H1 (cell line): ENCODE data around the gene ZBED1. TPM values are rescaled to one million over a fixed set of nuclear protein-coding genes. Genes with fewer than 3 reads are reported as not detected.

ENCODE experiments used
- CTCF ChIA-PET: fragments of 300-600 bp; sonication (Branson Sonifier 250); formaldehyde crosslinking; loops from one replicate; lab custom pipeline; 2021; ENCODE audit not compliant: partially characterized antibody; lab: Charles Lee
- POLR2A ChIA-PET: fragments of 300-600 bp; sonication (Branson Sonifier 250); formaldehyde crosslinking; loops from one replicate; lab custom pipeline; 2021; ENCODE audit warnings: inconsistent platforms; ENCODE audit not compliant: partially characterized antibody; lab: Charles Lee
- DNase-seq, 2 experiments: peaks; one replicate each; pipeline versions ENCODE4 v3.0.0 to v3.0.0-alpha.2; 2010 to 2022; ENCODE audit warnings: low spot score in 2 of 2, low read depth in 1 of 2, mixed read lengths in 1 of 2
- FAIRE-seq: peaks from 2 replicates; lab custom pipeline; 2011; peaks lifted over from hg19 to GRCh38; lab: Jason Lieb, UNC
- H2AFZ ChIP-seq: 2 replicates; pipeline ENCODE4 v1.8.1; 2012; ENCODE audit warnings: low read length, inconsistent platforms
- H2AK5ac ChIP-seq: 2 replicates; pipeline ENCODE4 v1.6.1; 2013; ENCODE audit warnings: low read depth, low read length
- H2BK120ac ChIP-seq: replicated peaks from 2 replicates; pipeline ENCODE3; 2013; ENCODE audit warnings: low read depth, low read length, inconsistent platforms
- H2BK12ac ChIP-seq: 2 replicates; pipeline ENCODE4 v1.6.1; 2013; ENCODE audit warnings: low read depth, low read length
- H2BK15ac ChIP-seq: 2 replicates; pipeline ENCODE4 v1.6.1; 2013; ENCODE audit warnings: low read length
- H2BK20ac ChIP-seq: 2 replicates; pipeline ENCODE4 v1.6.1; 2013; ENCODE audit warnings: low read length
- H2BK5ac ChIP-seq: 2 replicates; pipeline ENCODE4 v1.6.1; 2013; ENCODE audit warnings: low read depth, low read length
- H3K14ac ChIP-seq: 2 replicates; pipeline ENCODE4 v1.6.1; 2013; ENCODE audit warnings: inconsistent platforms; ENCODE audit not compliant: insufficient read length
- H3K18ac ChIP-seq: 2 replicates; pipeline ENCODE4 v1.6.1; 2013; ENCODE audit warnings: low read length; ENCODE audit errors: extremely low read depth
- H3K23ac ChIP-seq: 2 replicates; pipeline ENCODE4 v1.6.1; 2013; ENCODE audit warnings: inconsistent platforms; ENCODE audit not compliant: insufficient read length
- H3K23me2 ChIP-seq: 2 replicates; pipeline ENCODE4 v1.6.1; 2013; ENCODE audit warnings: low read depth, low read length
- H3K27ac ChIP-seq: 2 replicates; pipeline ENCODE4 v1.6.1; 2011; ENCODE audit warnings: low read depth, low read length, inconsistent platforms
- H3K27me3 ChIP-seq, 4 experiments: replicated peaks in 1 of 4; 1 replicate in 1 of 4; 2 replicates in 3 of 4; pipeline versions ENCODE4 v1.6.1 to v1.8.1; 2011 to 2013; ENCODE audit warnings: low read length in 3 of 4, mild to moderate bottlenecking in 3 of 4, inconsistent platforms in 2 of 4, mixed read lengths in 2 of 4, moderate library complexity in 1 of 4; ENCODE audit not compliant: control insufficient read depth in 3 of 4, insufficient read depth in 3 of 4; ENCODE audit errors: extremely low read depth in 1 of 4
- H3K36me3 ChIP-seq, 4 experiments: 2 replicates each; pipeline versions ENCODE4 v1.6.1 to v1.8.1; 2011 to 2013; ENCODE audit warnings: mild to moderate bottlenecking in 4 of 4, low read length in 3 of 4, moderate library complexity in 2 of 4, control low read depth in 1 of 4, inconsistent platforms in 1 of 4; ENCODE audit not compliant: insufficient read depth in 4 of 4, control insufficient read depth in 2 of 4
- H3K4ac ChIP-seq: replicated peaks from 2 replicates; pipeline ENCODE3; 2013; ENCODE audit warnings: low read length, low read depth, mixed read lengths, inconsistent platforms; ENCODE audit not compliant: insufficient read length
- H3K4me1 ChIP-seq, 4 experiments: replicated peaks in 1 of 4; 1 replicate in 1 of 4; 2 replicates in 3 of 4; pipeline versions ENCODE4 v1.6.1 to v1.8.1; 2011 to 2013; ENCODE audit warnings: low read length in 3 of 4, inconsistent platforms in 2 of 4, mixed read lengths in 1 of 4; ENCODE audit not compliant: insufficient read depth in 4 of 4, control insufficient read depth in 3 of 4
- H3K4me2 ChIP-seq, 2 experiments: 2 replicates each; pipeline versions ENCODE4 v1.6.1 to v1.8.1; 2011 to 2013; ENCODE audit warnings: low read depth in 2 of 2, low read length in 2 of 2, control low read depth in 1 of 2, inconsistent platforms in 1 of 2, mild to moderate bottlenecking in 1 of 2; ENCODE audit not compliant: insufficient read depth in 1 of 2
- H3K4me3 ChIP-seq, 4 experiments: fragments of 200-600, 300-600 bp in 1 of 4; sonication (generic), shearing (Covaris generic), sonication (Bioruptor Twin) in 1 of 4; 2 replicates each; pipeline versions ENCODE4 v1.5.1 to v1.8.1; 2011 to 2016; ENCODE audit warnings: low read length in 4 of 4, low read depth in 3 of 4, control low read depth in 2 of 4, inconsistent platforms in 2 of 4, mild to moderate bottlenecking in 2 of 4, mixed read lengths in 1 of 4, moderate library complexity in 1 of 4; ENCODE audit not compliant: insufficient read depth in 2 of 4; ENCODE audit errors: extremely low read depth in 1 of 4
- H3K56ac ChIP-seq: replicated peaks from 2 replicates; pipeline ENCODE3; 2013; ENCODE audit warnings: low read depth, mild to moderate bottlenecking, mixed read lengths, low read length, inconsistent platforms; ENCODE audit not compliant: insufficient read length
- H3K79me1 ChIP-seq: 2 replicates; pipeline ENCODE4 v1.6.1; 2013; ENCODE audit warnings: low read depth, low read length, control low read depth
- H3K79me2 ChIP-seq, 2 experiments: 2 replicates each; pipeline versions ENCODE4 v1.6.1 to v1.8.1; 2012 to 2013; ENCODE audit warnings: low read length in 2 of 2, mild to moderate bottlenecking in 2 of 2, inconsistent platforms in 1 of 2; ENCODE audit not compliant: insufficient read depth in 2 of 2, control insufficient read depth in 1 of 2
- H3K9ac ChIP-seq, 4 experiments: replicated peaks in 1 of 4; 1 replicate in 1 of 4; 2 replicates in 3 of 4; pipeline versions ENCODE4 v1.6.1 to v1.8.1; 2011 to 2013; ENCODE audit warnings: low read depth in 3 of 4, low read length in 3 of 4, control low read depth in 2 of 4, mild to moderate bottlenecking in 2 of 4, moderate library complexity in 2 of 4, inconsistent platforms in 1 of 4; ENCODE audit errors: extremely low read depth in 1 of 4
- H3K9me3 ChIP-seq, 2 experiments: 2 replicates each; pipeline versions ENCODE4 v1.6.1 to v1.8.1; 2012 to 2013; ENCODE audit warnings: mild to moderate bottlenecking in 2 of 2, moderate library complexity in 2 of 2, control low read depth in 1 of 2, inconsistent platforms in 1 of 2, low read depth in 1 of 2, low read length in 1 of 2, mixed read lengths in 1 of 2; ENCODE audit not compliant: insufficient read depth in 2 of 2
- H4K20me1 ChIP-seq, 2 experiments: replicated peaks in 1 of 2; 2 replicates each; pipeline versions ENCODE3 to v1.8.1; 2011 to 2013; ENCODE audit warnings: inconsistent platforms in 2 of 2, low read length in 2 of 2, mild to moderate bottlenecking in 1 of 2; ENCODE audit not compliant: insufficient read depth in 2 of 2, control insufficient read depth in 1 of 2
- H4K5ac ChIP-seq: 2 replicates; pipeline ENCODE4 v1.6.1; 2013; ENCODE audit warnings: low read length, low read depth, mixed read lengths, inconsistent platforms; ENCODE audit not compliant: insufficient read length
- H4K8ac ChIP-seq: 2 replicates; pipeline ENCODE4 v1.8.0; 2013; ENCODE audit warnings: mild to moderate bottlenecking, moderate library complexity, low read length, inconsistent platforms; ENCODE audit not compliant: insufficient read depth; ENCODE audit errors: extremely low read depth
- H4K91ac ChIP-seq: replicated peaks from 2 replicates; pipeline ENCODE3; 2013; ENCODE audit warnings: low read length, mixed read lengths, inconsistent platforms; ENCODE audit not compliant: insufficient read length
- CBX5 ChIP-seq: fragments of 300-800, 300-1000 bp; sonication (generic); IDR thresholded peaks from 2 replicates; pipeline ENCODE4 v1.7.1; 2016; ENCODE audit warnings: antibody characterized with exemption, low read length, low read depth
- CEBPB ChIP-seq: IDR thresholded peaks from 2 replicates; pipeline ENCODE4 v1.6.1; 2012; ENCODE audit warnings: low read depth, low read length
- CTBP2 ChIP-seq: IDR thresholded peaks from 2 replicates; pipeline ENCODE4 v1.7.0; 2011; ENCODE audit warnings: borderline replicate concordance, mild to moderate bottlenecking, moderate library complexity, mixed read lengths, low read length; ENCODE audit not compliant: insufficient read depth, insufficient read length
- E2F6 ChIP-seq: IDR thresholded peaks from 2 replicates; pipeline ENCODE4 v1.6.1; 2012; ENCODE audit warnings: inconsistent platforms
- GTF2F1 ChIP-seq: IDR thresholded peaks from 2 replicates; pipeline ENCODE4 v1.6.1; 2012; ENCODE audit warnings: low read depth, low read length, improper control_type of control experiment, borderline replicate concordance
- HDAC6 ChIP-seq: IDR thresholded peaks from one replicate; pipeline ENCODE4 v1.7.1; 2012; ENCODE audit warnings: low read depth, mild to moderate bottlenecking, inconsistent platforms, low read length, moderate library complexity
- KDM1A ChIP-seq: fragments of 200-600, 300-600 bp; sonication (generic); IDR thresholded peaks from 2 replicates; pipeline ENCODE4 v1.7.1; 2016; ENCODE audit warnings: mild to moderate bottlenecking, low read length, borderline replicate concordance
- MAX ChIP-seq: IDR thresholded peaks from 2 replicates; pipeline ENCODE4 v1.6.1; 2012; ENCODE audit warnings: inconsistent platforms
- POU5F1 ChIP-seq: IDR thresholded peaks from 2 replicates; pipeline ENCODE4 v1.6.1; 2011; ENCODE audit warnings: low read depth, mild to moderate bottlenecking, low read length, moderate library complexity
- RBBP5 ChIP-seq: IDR thresholded peaks from 2 replicates; pipeline ENCODE4 v1.7.1; 2012; ENCODE audit warnings: low read depth, mild to moderate bottlenecking, inconsistent platforms, low read length, moderate library complexity, borderline replicate concordance
- SAP30 ChIP-seq: fragments of 300-600 bp; sonication (generic); IDR thresholded peaks from 2 replicates; pipeline ENCODE4 v1.7.1; 2012; ENCODE audit warnings: low read length, moderate library complexity, mild to moderate bottlenecking, inconsistent platforms; ENCODE audit not compliant: insufficient read depth, insufficient replicate concordance
- SP2 ChIP-seq: IDR thresholded peaks from 2 replicates; pipeline ENCODE4 v1.6.1; 2012; ENCODE audit warnings: mild to moderate bottlenecking, low read length, inconsistent platforms
- SP4 ChIP-seq: IDR thresholded peaks from 2 replicates; pipeline ENCODE4 v1.6.1; 2012; ENCODE audit warnings: low read length, inconsistent platforms
- ZNF274 ChIP-seq: IDR thresholded peaks from 2 replicates; pipeline ENCODE4 v1.7.0; 2012; ENCODE audit warnings: low read length, borderline replicate concordance; ENCODE audit errors: extremely low read depth
- WGBS, 2 experiments: shearing (Covaris generic) in 1 of 2; methylation state at CpG; one replicate each; pipeline versions ENCODE4 v1.1.6 to v1.1.7; 2013 to 2015; ENCODE audit warnings: low lambda C conversion rate in 2 of 2, mixed read lengths in 2 of 2, inconsistent platforms in 1 of 2, low coverage in 1 of 2, missing lambda C conversion rate in 1 of 2; ENCODE audit not compliant: insufficient replicate concordance in 2 of 2, insufficient coverage in 1 of 2, insufficient read length in 1 of 2; ENCODE audit errors: extremely low coverage in 1 of 2, missing lambda C conversion rate in 1 of 2; 5-methylcytosine and 5-hydroxymethylcytosine counted together
- polyA plus RNA-seq, 7 experiments: library from polyadenylated mRNA; depleted of rRNA in 3 of 7; stranded (reverse) in 5 of 7; unstranded in 2 of 7; fragments of >200 nt in 5 of 7; fragments of 200-250 nt in 2 of 7; gene quantifications; 1 replicate in 5 of 7; 2 replicates in 1 of 7; 4 replicates in 1 of 7; pipeline versions ENCODE4 v1.2.1 to v1.2.3, GENCODE V29; 2011 to 2013; ENCODE audit warnings: missing spikeins in 2 of 7, mixed read lengths in 2 of 7
- total RNA-seq: library from RNA; stranded (reverse); fragmentation: NEBNext Ultra II Directional; extraction: Animal tissue kit (Norgen Biotek cat#: 25700); gene quantifications from 2 replicates; pipeline ENCODE4 v1.2.1, GENCODE V29; 2021

Gene ZBED1
- total and polyA plus RNA-seq, 2 of the 8 experiments (the other 6 are each of a cell fraction or from before 2014, with no cell fraction given) = 28.5 to 45.8 TPM

- no peak overlapping the region for H4K8ac ChIP-seq
- no peak overlapping the region for H2BK12ac ChIP-seq
- H3K14ac ChIP-seq = no peak overlapping the region
- no peak overlapping the region for H3K18ac ChIP-seq
- H3K4me1 ChIP-seq = no peaks in the 10 kb centered on the region
- no peak overlapping the region for H2BK5ac ChIP-seq
- no peaks in the 10 kb centered on the region for H3K23me2 ChIP-seq
- H3K36me3 ChIP-seq = no peaks in the 10 kb centered on the region
- H4K5ac ChIP-seq = no peak overlapping the region
- H3K79me2 ChIP-seq = no peaks in the 10 kb centered on the region
- no peak overlapping the region for H2BK15ac ChIP-seq
- no peaks in the 10 kb centered on the region for H3K79me1 ChIP-seq
- no peak overlapping the region for H3K4me2 ChIP-seq
- H3K4me3 ChIP-seq = no peak overlapping the region
- no peaks in the 10 kb centered on the region for H3K9me3 ChIP-seq
- POLR2A ChIA-PET = no interaction called here
- no peaks in the 10 kb centered on the region for H3K27me3 ChIP-seq
- no peak overlapping the region for H3K27ac ChIP-seq
- CTCF ChIA-PET = no interaction called here
- no peak overlapping the region for H2BK120ac ChIP-seq
- no peak overlapping the region for H2AFZ ChIP-seq
- no peaks in the 10 kb centered on the region for H4K20me1 ChIP-seq
- no peak overlapping the region for H3K23ac ChIP-seq
- no peak overlapping the region for H3K9ac ChIP-seq
- no peak overlapping the region for H4K91ac ChIP-seq
- DNase-seq = no peak
- no peak for FAIRE-seq
- no peak overlapping the region for H2BK20ac ChIP-seq
- WGBS, 2 experiments = 87% methylated on average over 7 of the region's 7 CpGs; no CpG with 5 or more reads in 1 of the 2 experiments
- H3K4ac ChIP-seq = no peak overlapping the region
- H2AK5ac ChIP-seq = no peak overlapping the region
- H3K56ac ChIP-seq = no peak overlapping the region
- TF ChIP-seq GTF2F1 (no peak), ZNF274 (no peak), SP4 (no peak), POU5F1 (no peak), CTBP2 (no peak), RBBP5 (no peak), HDAC6 (no peak), CBX5 (no peak), E2F6 (no peak), CEBPB (no peak), KDM1A (no peak), SAP30 (no peak), MAX (no peak), SP2 (no peak)
Measured at GRCh38 chrX:2536141-2536540, 35.4 kb upstream of the ZBED1 start.
